ENCODE results near the gene AQP6.
A peak's percentile ranks its signal among the peaks of the same experiment; 100 is the strongest.

Gene AQP6

GRCh38 chr12:49969027-49969426 is 3.7 kb upstream of the AQP6 start:
- no peak for DNase-seq (ENCODE audit: low spot score)
- POLR2A ChIA-PET (ENCODE audit: low non-redundant PET) = no interaction called here
- TF ChIP-seq CTCF (conservative IDR thresholded peaks at IDR 0.05; ENCODE audit: low read depth) = no peak
- CTCF ChIA-PET = interaction anchor here (0.8 to 3.1 kb wide), 4 partner anchors 81 to 191 kb away, joined by 3 to 37 read pairs (median 4); no protein-coding TSS in a partner anchor
- H3K27ac ChIP-seq = no peak overlapping the region

DNA sequence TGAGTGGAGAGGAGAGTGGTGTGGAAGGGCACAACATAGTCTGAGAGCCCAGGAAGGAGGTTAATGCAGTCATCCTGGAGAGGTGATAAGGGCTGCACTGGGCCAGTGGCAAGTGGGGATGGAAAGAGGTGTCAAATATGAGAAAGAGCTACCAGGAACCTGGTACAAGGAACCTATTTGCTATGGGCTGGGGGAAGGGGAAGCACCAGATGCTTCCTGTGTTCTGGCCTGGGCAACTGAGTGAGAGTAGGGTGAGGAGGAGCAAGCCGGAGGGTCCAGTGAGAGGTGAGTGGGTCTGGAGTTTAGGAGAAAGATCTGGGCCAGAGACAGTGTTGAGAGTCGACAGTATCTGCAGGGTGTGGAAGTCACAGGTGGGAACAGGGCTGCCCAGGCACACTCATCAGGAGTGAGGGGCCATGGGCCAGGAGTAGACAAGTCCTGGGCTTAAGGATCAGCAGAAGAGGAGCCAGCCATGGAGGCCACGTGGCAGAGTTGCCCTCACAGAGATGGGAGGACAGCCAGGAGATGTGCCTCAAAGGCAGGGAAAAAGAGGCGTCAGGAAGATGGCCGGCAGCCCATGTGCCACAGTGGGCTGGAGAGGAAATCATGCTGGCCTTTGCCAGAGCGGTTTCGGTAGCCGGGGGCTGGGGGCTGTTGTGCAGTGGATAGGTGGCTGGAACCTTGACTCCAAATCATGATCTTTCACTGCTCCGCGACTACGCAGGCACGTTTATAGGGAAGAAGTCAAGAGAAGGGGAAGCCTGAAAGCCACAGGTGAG is 2.9 kb upstream of the AQP6 start:
- no peak overlapping the region; the same call in 1 of the 2 replicates for H3K27ac ChIP-seq
- CTCF ChIA-PET = interaction anchor here (0.8 to 1.2 kb wide), 2 partner anchors 80 to 87 kb away, joined by 3 to 4 read pairs; no protein-coding TSS in a partner anchor
- POLR2A ChIA-PET (ENCODE audit: low non-redundant PET) = no interaction called here
- no peak for TF ChIP-seq CTCF (conservative IDR thresholded peaks at IDR 0.05; ENCODE audit: low read depth)
- DNase-seq (ENCODE audit: low spot score) = no peak

- POLR2A ChIA-PET (ENCODE audit: low non-redundant PET) = no interaction called here
- no peak for DNase-seq (ENCODE audit: low spot score)
- H3K27ac ChIP-seq = peak overlapping the region; percentile 60
- no peak for TF ChIP-seq CTCF (conservative IDR thresholded peaks at IDR 0.05; ENCODE audit: low read depth)
- CTCF ChIA-PET = interaction anchor here (0.7 kb wide), 1 partner anchor 95 kb away, joined by 3 read pairs; no protein-coding TSS in a partner anchor
These were observed 2.1 kb upstream of the AQP6 start for GRCh38 chr12:49970658-49971057.

DNA sequence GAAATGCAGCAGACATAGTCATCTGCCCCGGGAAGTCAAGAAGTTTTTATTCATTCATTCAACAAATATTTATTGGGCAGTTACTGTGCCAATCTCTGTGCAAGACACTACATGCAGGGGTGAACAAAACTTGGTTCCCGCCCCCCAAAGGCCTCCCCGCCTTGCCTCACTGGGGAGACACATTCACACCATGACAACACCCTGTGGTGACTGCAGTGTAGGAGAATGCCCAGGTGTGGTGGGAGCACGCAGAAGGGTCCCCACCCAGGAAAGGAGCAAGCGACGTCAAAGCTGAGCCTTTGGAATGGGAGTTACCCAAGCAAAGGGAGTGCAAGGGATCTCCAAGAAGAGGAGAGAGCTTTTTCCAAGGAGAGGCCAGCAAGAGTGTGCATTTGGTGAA is 1.6 kb upstream of the AQP6 start:
- DNase-seq (ENCODE audit: low spot score) = no peak
- ChIA-PET POLR2A (ENCODE audit: low non-redundant PET) (no interaction called here), CTCF (interaction anchor here (0.6 to 0.7 kb wide), 2 partner anchors 69 to 94 kb away, joined by 3 to 4 read pairs; no protein-coding TSS in a partner anchor)
- peak overlapping the region; percentile 60 for H3K27ac ChIP-seq
- no peak for TF ChIP-seq CTCF (conservative IDR thresholded peaks at IDR 0.05; ENCODE audit: low read depth)

GRCh38 chr12:49972129-49972528 is 618 bp upstream of the AQP6 start:
- POLR2A ChIA-PET (ENCODE audit: low non-redundant PET) = no interaction called here

GRCh38 chr12:49973361-49973830 is 649 bp downstream of the AQP6 start:
- ChIA-PET CTCF (interaction anchor here (0.6 kb wide), 1 partner anchor 66 kb away, joined by 4 read pairs; no protein-coding TSS in a partner anchor), POLR2A (ENCODE audit: low non-redundant PET) (no interaction called here)
- H3K27ac ChIP-seq = no peak overlapping the region
- DNase-seq (ENCODE audit: low spot score) = no peak
- no peak for TF ChIP-seq CTCF (conservative IDR thresholded peaks at IDR 0.05; ENCODE audit: low read depth)

More at GRCh38 chr12:49972129-49972528, 618 bp upstream of the AQP6 start:
- CTCF ChIA-PET = interaction anchor here (1.1 kb wide), 1 partner anchor 98 kb away, joined by 4 read pairs; no protein-coding TSS in a partner anchor
- H3K27ac ChIP-seq = no peak overlapping the region
- no peak for DNase-seq (ENCODE audit: low spot score)
- TF ChIP-seq CTCF (conservative IDR thresholded peaks at IDR 0.05; ENCODE audit: low read depth) = no peak
